Esophagus muscularis mucosa (tissue), 4 donors: ENCODE results near the gene NR1I3. TPM values are rescaled to one million over a fixed set of nuclear protein-coding genes. Genes with fewer than 3 reads are reported as not detected.

Experiments
- DNase-seq: peaks from one replicate; pipeline ENCODE4 v3.0.0-alpha.2; 2017; ENCODE audit errors: extremely low spot score
- H3K27ac ChIP-seq, 4 donors: fragments of 200-600 bp; sonication (generic); replicated peaks in 1 of 4; 1 replicate in 3 of 4; 2 replicates in 1 of 4; pipeline ENCODE4 v1.5.1; 2016 to 2019; ENCODE audit warnings: mild to moderate bottlenecking in 1 of 4
- H3K27me3 ChIP-seq, 4 donors: fragments of 200-600 bp; sonication (generic); one replicate each; pipeline versions ENCODE4 v1.5.1 to v1.6.0; 2016 to 2019
- H3K36me3 ChIP-seq, 4 donors: fragments of 200-600 bp; sonication (generic); one replicate each; pipeline ENCODE4 v1.5.1; 2016 to 2019
- H3K4me1 ChIP-seq, 4 donors: fragments of 200-600 bp; sonication (generic); one replicate each; pipeline ENCODE4 v1.5.1; 2016 to 2019
- H3K4me3 ChIP-seq, 4 donors: fragments of 200-600 bp; sonication (generic); 1 replicate in 2 of 4; 2 replicates in 2 of 4; pipeline ENCODE4 v1.5.1; 2016 to 2019; ENCODE audit warnings: mild to moderate bottlenecking in 4 of 4, moderate library complexity in 1 of 4
- H3K9me3 ChIP-seq, 4 donors: fragments of 200-600 bp; sonication (generic); 1 replicate in 3 of 4; 2 replicates in 1 of 4; pipeline ENCODE4 v1.5.1; 2016 to 2019
- EP300 ChIP-seq: sonication (generic); formaldehyde crosslinking; IDR thresholded peaks from one replicate; pipeline ENCODE4 v1.6.1; 2017; ENCODE audit warnings: antibody characterized with exemption
- POLR2A ChIP-seq: fragments of 450-650 bp; IDR thresholded peaks from one replicate; pipeline ENCODE4 v1.6.1; 2017; ENCODE audit warnings: antibody characterized with exemption, moderate library complexity, mild to moderate bottlenecking, low read depth
- POLR2AphosphoS5 ChIP-seq, 2 donors: sonication (generic); formaldehyde crosslinking; IDR thresholded peaks; one replicate each; pipeline ENCODE4 v1.6.1; 2017; ENCODE audit warnings: antibody characterized with exemption in 2 of 2
- WGBS: methylation state at CpG from one replicate; pipeline ENCODE4 v1.1.5; 2018; 5-methylcytosine and 5-hydroxymethylcytosine counted together
- intact Hi-C: fragments of 100-400 bp; cut with DNase I; formaldehyde crosslinking; loops from one replicate; pipeline ENCODE4 v1.15.1; 2023
- total RNA-seq, 4 donors: library from RNA; depleted of rRNA; stranded (reverse); fragments of >200 nt; gene quantifications; one replicate each; pipeline versions ENCODE4 v1.1.0 to v1.2.1, GENCODE V29; 2016
- TF ChIP-seq, protein P1 (sequence below), 3 experiments: fragments of 200-600 bp in 2 of 3; fragments of 450-650 bp in 1 of 3; sonication (generic) in 2 of 3; IDR thresholded peaks; one replicate each; pipeline ENCODE4 v1.5.1; 2017 to 2019; ENCODE audit warnings: antibody characterized with exemption in 3 of 3, mild to moderate bottlenecking in 2 of 3, moderate library complexity in 1 of 3

Gene NR1I3
- total RNA-seq, 4 donors from 2014 or later = not detected

DNA sequence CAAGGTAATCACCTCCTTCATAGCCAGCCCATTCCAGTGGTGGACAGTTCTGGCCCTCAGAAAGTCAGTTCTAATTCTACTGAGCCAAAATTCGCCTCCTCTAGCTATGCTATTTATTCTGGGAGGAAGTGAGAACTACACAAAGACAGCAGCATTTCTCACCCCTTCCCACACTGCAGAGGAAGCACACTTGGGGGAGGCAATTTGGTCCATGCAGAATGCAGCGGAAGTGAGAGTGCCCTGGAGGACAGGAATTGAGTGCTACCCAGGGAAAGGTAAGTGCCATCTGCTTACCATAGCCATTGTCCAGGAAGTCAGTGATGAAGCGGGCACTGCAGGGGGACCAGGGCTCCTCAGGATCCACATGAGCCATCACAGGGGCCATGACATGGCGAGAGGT, 42.8 kb downstream of the NR1I3 start:
- TF ChIP-seq POLR2AphosphoS5 (IDR thresholded peaks at IDR 0.05) = no peak
- TF ChIP-seq, protein P1, sequence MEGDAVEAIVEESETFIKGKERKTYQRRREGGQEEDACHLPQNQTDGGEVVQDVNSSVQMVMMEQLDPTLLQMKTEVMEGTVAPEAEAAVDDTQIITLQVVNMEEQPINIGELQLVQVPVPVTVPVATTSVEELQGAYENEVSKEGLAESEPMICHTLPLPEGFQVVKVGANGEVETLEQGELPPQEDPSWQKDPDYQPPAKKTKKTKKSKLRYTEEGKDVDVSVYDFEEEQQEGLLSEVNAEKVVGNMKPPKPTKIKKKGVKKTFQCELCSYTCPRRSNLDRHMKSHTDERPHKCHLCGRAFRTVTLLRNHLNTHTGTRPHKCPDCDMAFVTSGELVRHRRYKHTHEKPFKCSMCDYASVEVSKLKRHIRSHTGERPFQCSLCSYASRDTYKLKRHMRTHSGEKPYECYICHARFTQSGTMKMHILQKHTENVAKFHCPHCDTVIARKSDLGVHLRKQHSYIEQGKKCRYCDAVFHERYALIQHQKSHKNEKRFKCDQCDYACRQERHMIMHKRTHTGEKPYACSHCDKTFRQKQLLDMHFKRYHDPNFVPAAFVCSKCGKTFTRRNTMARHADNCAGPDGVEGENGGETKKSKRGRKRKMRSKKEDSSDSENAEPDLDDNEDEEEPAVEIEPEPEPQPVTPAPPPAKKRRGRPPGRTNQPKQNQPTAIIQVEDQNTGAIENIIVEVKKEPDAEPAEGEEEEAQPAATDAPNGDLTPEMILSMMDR (IDR thresholded peaks at IDR 0.05) = no peak
- TF ChIP-seq EP300 = no peak
- no peak for TF ChIP-seq POLR2A
- Histone ChIP-seq H3K27me3 (no peaks in the 10 kb centered on the region), H3K36me3 (peaks cover 0 to 67% (median 23%) of the 10 kb centered on the region in 4 donors), H3K9me3 (no peaks in the 10 kb centered on the region), H3K4me3 (peak overlapping the region in 2 of 4 donors; percentile 48 to 57), H3K4me1 (peaks cover 24 to 83% (median 69%) of the 10 kb centered on the region in 4 donors), H3K27ac (peak overlapping the region in 1 of 4 donors; percentile 95)
- intact Hi-C loops = loop anchor here (10.0 kb wide), 1 partner anchor 190 kb away; no protein-coding TSS in a partner anchor
- no peak for DNase-seq
- WGBS = 73% methylated on average over 4 of the region's 4 CpGs

DNA sequence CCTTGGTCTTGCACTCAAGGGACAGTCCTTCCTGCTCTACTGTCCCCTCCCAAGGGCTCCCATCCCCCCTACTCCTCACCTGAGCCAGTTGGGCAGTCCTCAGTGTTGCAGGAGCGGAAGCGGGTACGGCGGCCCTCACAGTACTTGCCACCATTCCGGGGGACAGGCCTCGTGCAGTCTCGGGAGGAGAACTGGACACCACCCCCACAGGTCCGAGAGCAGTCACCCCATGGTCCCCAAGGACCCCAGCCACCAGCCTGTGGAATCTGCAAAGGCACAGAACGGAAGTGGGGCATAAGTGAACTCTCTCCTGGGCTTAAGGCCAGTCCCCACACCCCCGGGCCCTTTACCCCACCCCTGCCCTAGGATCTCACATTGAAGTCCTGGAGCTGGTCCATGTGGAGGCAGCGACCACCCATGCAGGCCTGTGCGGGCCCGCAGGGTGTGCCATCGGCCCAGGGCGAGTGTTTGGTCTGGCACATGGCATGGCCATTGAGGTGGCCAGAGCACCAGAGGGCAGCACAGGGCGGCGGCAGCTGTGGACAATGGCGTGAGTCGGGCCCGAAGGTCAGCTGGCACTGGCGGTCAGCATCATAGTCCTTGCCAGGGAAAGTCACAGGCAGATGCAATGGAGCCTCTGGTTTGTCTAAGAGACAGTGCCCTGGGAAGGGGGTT, 44.3 kb downstream of the NR1I3 start:
- intact Hi-C loops = loop anchor here (10.0 kb wide), 1 partner anchor 191 kb away; no protein-coding TSS in a partner anchor
- no peaks in the 10 kb centered on the region for H3K9me3 ChIP-seq
- H3K4me1 ChIP-seq = peaks cover 13 to 68% (median 54%) of the 10 kb centered on the region in 4 donors
- WGBS = 90% methylated on average over 7 of the region's 21 CpGs
- peak overlapping the region in 1 of 4 donors; percentile 25 for H3K4me3 ChIP-seq
- TF ChIP-seq, protein P1 (IDR thresholded peaks at IDR 0.05) = peak in 1 of 3 experiments; percentile 9
- TF ChIP-seq EP300 = no peak
- peaks cover 0 to 67% (median 23%) of the 10 kb centered on the region in 4 donors for H3K36me3 ChIP-seq
- no peak for DNase-seq
- H3K27ac ChIP-seq = peak overlapping the region in 2 of 4 donors; percentile 6 to 12
- no peaks in the 10 kb centered on the region for H3K27me3 ChIP-seq

DNA sequence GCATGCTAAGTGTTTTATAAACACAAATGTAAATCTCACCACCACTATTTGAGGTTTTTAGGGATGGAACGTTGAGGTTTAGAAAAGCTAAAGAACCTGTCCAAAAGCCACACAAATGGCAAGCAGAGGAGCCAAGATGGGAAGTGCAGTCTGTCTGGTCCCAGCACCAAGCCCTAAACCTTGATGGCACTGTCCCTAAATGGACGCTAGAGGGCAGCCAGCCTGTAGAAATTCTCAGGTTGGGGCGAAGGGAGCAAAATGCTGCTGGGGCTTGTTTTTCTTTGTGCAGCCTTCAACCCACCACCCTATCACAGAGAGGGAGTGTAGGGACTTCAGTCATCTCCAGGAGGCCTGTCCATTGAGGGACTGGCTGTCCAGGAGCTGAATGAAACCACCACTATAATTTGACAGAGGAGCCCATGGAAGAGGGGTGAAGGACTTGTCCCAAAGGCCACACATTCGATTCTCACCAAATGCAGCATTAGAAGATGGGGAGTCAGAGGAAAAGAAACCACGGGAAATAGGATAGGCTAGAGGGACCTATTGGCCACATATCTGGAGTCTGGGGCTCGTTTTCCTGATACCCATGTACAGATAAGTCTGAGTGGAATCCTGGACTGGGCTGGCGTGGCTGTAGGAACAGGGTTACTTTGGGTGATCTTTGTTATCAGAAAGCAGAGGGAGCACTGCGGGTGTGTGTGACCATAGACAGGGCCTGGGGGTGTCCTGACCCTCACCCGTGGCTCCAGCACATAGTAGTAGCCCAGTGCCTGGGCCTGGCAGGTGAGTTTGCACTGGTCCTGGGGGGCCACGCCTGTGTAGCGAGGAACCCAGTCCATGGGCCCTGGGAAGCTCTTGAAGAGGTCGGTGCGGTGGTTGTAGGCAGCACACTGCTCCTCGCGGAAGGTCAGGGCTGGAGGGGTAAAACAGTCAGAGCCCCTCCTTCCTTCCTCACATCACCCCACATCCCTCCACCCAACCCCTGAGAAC, 45.2 kb downstream of the NR1I3 start:
- no peak for DNase-seq
- peaks cover 13 to 59% (median 45%) of the 10 kb centered on the region in 4 donors for H3K4me1 ChIP-seq
- H3K36me3 ChIP-seq = peaks cover 0 to 67% (median 23%) of the 10 kb centered on the region in 4 donors
- intact Hi-C loops = loop anchor here (10.0 kb wide), 1 partner anchor 192 kb away; no protein-coding TSS in a partner anchor
- WGBS = 33% methylated on average over 7 of the region's 15 CpGs
- peak overlapping the region in 3 of 4 donors; percentile 6 to 24 (median 12) for H3K27ac ChIP-seq
- peak overlapping the region in 1 of 4 donors; percentile 25 for H3K4me3 ChIP-seq
- no peaks in the 10 kb centered on the region for H3K27me3 ChIP-seq
- no peaks in the 10 kb centered on the region for H3K9me3 ChIP-seq
- no peak for TF ChIP-seq POLR2A
- TF ChIP-seq POLR2AphosphoS5 (IDR thresholded peaks at IDR 0.05) = peak in 1 of 2 donors; percentile 42
- TF ChIP-seq, protein P1 (IDR thresholded peaks at IDR 0.05) = peak; percentile 70 to 88 (median 81)
- no peak for TF ChIP-seq EP300

DNA sequence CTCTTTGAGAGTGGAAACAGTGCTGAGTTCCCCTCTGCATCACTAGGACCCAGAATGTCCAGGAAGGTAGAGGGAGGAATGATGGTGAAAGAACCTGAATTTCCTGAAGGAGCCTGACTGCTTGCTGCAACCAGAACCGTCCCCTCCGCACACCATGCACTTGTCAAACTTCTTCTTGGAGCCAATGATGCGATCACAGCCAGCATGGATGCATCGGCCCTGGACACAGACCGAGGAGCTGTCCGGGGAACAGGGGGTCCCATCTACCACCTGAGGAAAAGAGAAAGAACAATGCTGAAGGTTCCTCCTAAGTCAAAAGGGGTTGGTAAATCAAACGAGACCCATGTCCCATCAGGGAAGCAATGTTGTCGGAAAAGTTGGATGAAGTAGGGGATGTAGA, 46.0 kb downstream of the NR1I3 start:
- Histone ChIP-seq H3K27ac (no peak overlapping the region), H3K36me3 (peaks cover 0 to 67% (median 23%) of the 10 kb centered on the region in 4 donors), H3K4me1 (peaks cover 13 to 51% (median 37%) of the 10 kb centered on the region in 4 donors), H3K27me3 (no peaks in the 10 kb centered on the region), H3K9me3 (no peaks in the 10 kb centered on the region), H3K4me3 (no peak overlapping the region)
- TF ChIP-seq POLR2AphosphoS5 (IDR thresholded peaks at IDR 0.05) (no peak), POLR2A (no peak), EP300 (no peak)
- TF ChIP-seq, protein P1 (IDR thresholded peaks at IDR 0.05) = no peak
- 69% methylated on average over 8 of the region's 8 CpGs for WGBS
- DNase-seq = no peak
- intact Hi-C loops = loop anchor here (10.0 kb wide), 1 partner anchor 193 kb away; no protein-coding TSS in a partner anchor
